GM12878 (cell line): ENCODE measurements around the gene IFI6. TPM values are rescaled to one million over a fixed set of nuclear protein-coding genes. Genes with fewer than 3 reads are reported as not detected.

ENCODE experiments used
- BCL3 ChIP-seq: IDR thresholded peaks from 2 replicates; pipeline ENCODE4 v1.6.1; 2011; ENCODE audit warnings: borderline replicate concordance, low read depth, mild to moderate bottlenecking, moderate library complexity, low read length; ENCODE audit not compliant: insufficient read depth, poor library complexity, severe bottlenecking
- CEBPZ ChIP-seq: fragments of 150-350 bp; IDR thresholded peaks from 2 replicates; pipeline ENCODE4 v1.6.1; 2016; ENCODE audit warnings: low read depth, low read length
- CREB1 ChIP-seq: IDR thresholded peaks from 2 replicates; pipeline ENCODE4 v1.6.1; 2012; ENCODE audit warnings: low read depth, mild to moderate bottlenecking, inconsistent platforms
- ESRRA ChIP-seq: IDR thresholded peaks from 2 replicates; pipeline ENCODE4 v1.6.1; 2012; ENCODE audit warnings: mild to moderate bottlenecking, low read length, improper control_type of control experiment
- EZH2 ChIP-seq: IDR thresholded peaks from 2 replicates; pipeline ENCODE4 v1.6.1; 2012; ENCODE audit warnings: low read depth, mild to moderate bottlenecking, control low read depth, inconsistent platforms, low read length, borderline replicate concordance; ENCODE audit not compliant: control insufficient read depth
- FOXK2 ChIP-seq: fragments of 450-650 bp; IDR thresholded peaks from 2 replicates; pipeline ENCODE4 v1.6.1; 2017; ENCODE audit warnings: mild to moderate bottlenecking, moderate library complexity
- GABPA ChIP-seq: IDR thresholded peaks from 2 replicates; pipeline ENCODE4 v1.6.1; 2014; ENCODE audit warnings: antibody characterized with exemption, low read depth, mild to moderate bottlenecking, inconsistent platforms
- HDAC6 ChIP-seq: fragments of 200-600 bp; sonication (generic); IDR thresholded peaks from one replicate; pipeline ENCODE4 v1.8.0; 2017; ENCODE audit warnings: antibody characterized with exemption; ENCODE audit not compliant: unreplicated experiment
- IKZF1 ChIP-seq: fragments of 450-650 bp; conservative IDR thresholded peaks from 2 replicates; pipeline ENCODE4 v1.6.1; 2017; ENCODE audit warnings: antibody characterized with exemption, mild to moderate bottlenecking
- PAX8 ChIP-seq: fragments of 450-650 bp; IDR thresholded peaks from 2 replicates; pipeline ENCODE4 v1.6.1; 2017; ENCODE audit warnings: mild to moderate bottlenecking, moderate library complexity
- PML ChIP-seq: IDR thresholded peaks from 2 replicates; pipeline ENCODE4 v1.6.1; 2012; ENCODE audit warnings: low read length, inconsistent platforms
- RAD21 ChIP-seq: IDR thresholded peaks from 2 replicates; pipeline ENCODE4 v1.6.1; 2011; ENCODE audit warnings: mild to moderate bottlenecking, low read depth, low read length, moderate library complexity; ENCODE audit not compliant: insufficient read depth
- RBBP5 ChIP-seq: fragments of 200-600 bp; sonication (generic); conservative IDR thresholded peaks from 2 replicates; pipeline ENCODE4 v1.6.1; 2016
- RELA ChIP-seq: fragments of 450-650 bp; IDR thresholded peaks from 2 replicates; pipeline ENCODE4 v1.8.0; 2014; ENCODE audit warnings: borderline replicate concordance; ENCODE audit not compliant: partially characterized antibody
- REST ChIP-seq: IDR thresholded peaks from 2 replicates; pipeline ENCODE4 v1.6.1; 2012; ENCODE audit warnings: mild to moderate bottlenecking, low read depth, low read length
- SIX5 ChIP-seq: IDR thresholded peaks from 2 replicates; pipeline ENCODE4 v1.6.1; 2011; ENCODE audit warnings: mild to moderate bottlenecking, low read depth, low read length, moderate library complexity; ENCODE audit not compliant: severe bottlenecking
- SPI1 ChIP-seq: IDR thresholded peaks from 2 replicates; pipeline ENCODE4 v1.6.1; 2011; ENCODE audit warnings: low read depth, mild to moderate bottlenecking, low read length, moderate library complexity, borderline replicate concordance; ENCODE audit not compliant: insufficient read depth
- SREBF1 ChIP-seq: IDR thresholded peaks from 2 replicates; pipeline ENCODE4 v1.6.1; 2012; ENCODE audit warnings: mild to moderate bottlenecking, low read length
- SUZ12 ChIP-seq: fragments of 200-600 bp; sonication (generic); IDR thresholded peaks from one replicate; pipeline ENCODE4 v1.6.1; 2018; ENCODE audit warnings: antibody characterized with exemption, mild to moderate bottlenecking; ENCODE audit not compliant: unreplicated experiment
- TCF12 ChIP-seq: IDR thresholded peaks from 2 replicates; pipeline ENCODE4 v1.6.1; 2011; ENCODE audit warnings: low read depth, mild to moderate bottlenecking, low read length
- WRNIP1 ChIP-seq: IDR thresholded peaks from 2 replicates; pipeline ENCODE4 v1.6.1; 2011; ENCODE audit warnings: low read depth, low read length, improper control_type of control experiment, borderline replicate concordance
- YY1 ChIP-seq: IDR thresholded peaks from 2 replicates; pipeline ENCODE4 v1.6.1; 2011; ENCODE audit warnings: low read depth, mild to moderate bottlenecking, low read length
- ZNF24 ChIP-seq: fragments of 450-650 bp; IDR thresholded peaks from 2 replicates; pipeline ENCODE4 v1.6.1; 2017; ENCODE audit warnings: antibody characterized with exemption, mild to moderate bottlenecking
- ZZZ3 ChIP-seq: IDR thresholded peaks from 2 replicates; pipeline ENCODE4 v1.6.1; 2011; ENCODE audit warnings: low read depth; ENCODE audit not compliant: control insufficient read depth, insufficient read length
- polyA plus RNA-seq, 11 experiments: library from polyadenylated mRNA; depleted of rRNA in 4 of 11; unstranded in 6 of 11; stranded (reverse) in 5 of 11; fragments of >200 nt; fragmentation: Nextera tagmentation in 4 of 11; fragmentation: Illumina TruSeq in 1 of 11; extraction: Ambion mirVana in 4 of 11; extraction: Trizol in 1 of 11; gene quantifications; 1 replicate in 1 of 11; 2 replicates in 10 of 11; pipeline versions ENCODE4 v1.2.1 to v1.2.3, GENCODE V29; 2011 to 2016; ENCODE audit warnings: inconsistent platforms in 2 of 11, missing spikeins in 2 of 11, low read depth in 1 of 11
- total RNA-seq, 4 experiments: library from RNA; depleted of rRNA in 3 of 4; stranded (reverse); fragments of >200 nt in 3 of 4; fragmentation: Illumina TruSeq in 1 of 4; extraction: Trizol in 1 of 4; gene quantifications; 2 replicates each; pipeline versions ENCODE4 v1.2.1 to v1.2.3, GENCODE V29; 2013 to 2021

Gene IFI6
- total and polyA plus RNA-seq, 10 of the 15 experiments (the other 5 are each of a cell fraction or from before 2014, with no cell fraction given), result 5.6 to 123 (median 69.0) TPM

GRCh38 chr1:27662707-27663393 lies 9.1 kb downstream of the IFI6 start (continued):
- TF ChIP-seq CEBPZ (no peak), ZZZ3 (no peak), ESRRA (no peak; the same call in 1 of the 2 replicates), IKZF1 (peak; percentile 78), SUZ12 (no peak), YY1 (peak; percentile 68), REST (no peak), CREB1 (no peak), PAX8 (no peak), ZNF24 (no peak), FOXK2 (no peak), RBBP5 (no peak), HDAC6 (no peak), SREBF1 (no peak), SPI1 (peak; percentile 66; the same call in 1 of the 2 replicates), TCF12 (0 out of 2 replicates have a peak, but pooled peaks have one; percentile 72), PML (no peak), RAD21 (peak; percentile 97), EZH2 (no peak), WRNIP1 (no peak), RELA (no peak), SIX5 (no peak), BCL3 (no peak), GABPA (no peak)
